Measurements from ENCODE around the gene PZP.

DNA sequence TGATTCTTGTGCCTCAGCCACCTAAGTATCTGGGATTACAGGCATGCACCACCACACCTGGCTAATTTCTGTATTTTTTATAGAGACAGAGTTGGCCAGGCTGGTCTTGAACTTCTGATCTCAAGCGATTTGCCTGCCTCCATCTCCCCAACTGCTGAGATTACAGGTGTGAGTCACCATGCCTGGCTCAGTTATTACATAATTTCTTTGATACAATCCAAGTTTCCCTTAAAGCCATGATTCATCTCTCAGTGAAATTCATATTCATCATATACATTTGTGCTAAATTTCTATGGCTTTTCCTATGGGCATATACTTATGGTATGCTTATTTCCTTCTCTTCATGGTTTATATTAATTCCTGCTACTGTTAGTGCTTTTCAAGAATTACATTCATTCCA is 29.1 kb upstream of the PZP start:
- no peak for TF ChIP-seq SIN3A (IDR thresholded peaks at IDR 0.05; ENCODE audit: low read depth, low read length)
- no peak for TF ChIP-seq YY1 (IDR thresholded peaks at IDR 0.05; ENCODE audit: low read depth, low read length)
- no peak for TF ChIP-seq POLR2A (IDR thresholded peaks at IDR 0.05; ENCODE audit: low read depth, low read length)
- no peak for TF ChIP-seq EZH2 (IDR thresholded peaks at IDR 0.05; ENCODE audit: borderline replicate concordance, control insufficient read depth, low read depth, low read length)
- TF ChIP-seq, protein P1, sequence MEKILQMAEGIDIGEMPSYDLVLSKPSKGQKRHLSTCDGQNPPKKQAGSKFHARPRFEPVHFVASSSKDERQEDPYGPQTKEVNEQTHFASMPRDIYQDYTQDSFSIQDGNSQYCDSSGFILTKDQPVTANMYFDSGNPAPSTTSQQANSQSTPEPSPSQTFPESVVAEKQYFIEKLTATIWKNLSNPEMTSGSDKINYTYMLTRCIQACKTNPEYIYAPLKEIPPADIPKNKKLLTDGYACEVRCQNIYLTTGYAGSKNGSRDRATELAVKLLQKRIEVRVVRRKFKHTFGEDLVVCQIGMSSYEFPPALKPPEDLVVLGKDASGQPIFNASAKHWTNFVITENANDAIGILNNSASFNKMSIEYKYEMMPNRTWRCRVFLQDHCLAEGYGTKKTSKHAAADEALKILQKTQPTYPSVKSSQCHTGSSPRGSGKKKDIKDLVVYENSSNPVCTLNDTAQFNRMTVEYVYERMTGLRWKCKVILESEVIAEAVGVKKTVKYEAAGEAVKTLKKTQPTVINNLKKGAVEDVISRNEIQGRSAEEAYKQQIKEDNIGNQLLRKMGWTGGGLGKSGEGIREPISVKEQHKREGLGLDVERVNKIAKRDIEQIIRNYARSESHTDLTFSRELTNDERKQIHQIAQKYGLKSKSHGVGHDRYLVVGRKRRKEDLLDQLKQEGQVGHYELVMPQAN (conservative IDR thresholded peaks at IDR 0.05): no peak
- no peak for TF ChIP-seq SMAD1 (IDR thresholded peaks at IDR 0.05; ENCODE audit: low read depth, partially characterized antibody)
- TF ChIP-seq, protein P2, sequence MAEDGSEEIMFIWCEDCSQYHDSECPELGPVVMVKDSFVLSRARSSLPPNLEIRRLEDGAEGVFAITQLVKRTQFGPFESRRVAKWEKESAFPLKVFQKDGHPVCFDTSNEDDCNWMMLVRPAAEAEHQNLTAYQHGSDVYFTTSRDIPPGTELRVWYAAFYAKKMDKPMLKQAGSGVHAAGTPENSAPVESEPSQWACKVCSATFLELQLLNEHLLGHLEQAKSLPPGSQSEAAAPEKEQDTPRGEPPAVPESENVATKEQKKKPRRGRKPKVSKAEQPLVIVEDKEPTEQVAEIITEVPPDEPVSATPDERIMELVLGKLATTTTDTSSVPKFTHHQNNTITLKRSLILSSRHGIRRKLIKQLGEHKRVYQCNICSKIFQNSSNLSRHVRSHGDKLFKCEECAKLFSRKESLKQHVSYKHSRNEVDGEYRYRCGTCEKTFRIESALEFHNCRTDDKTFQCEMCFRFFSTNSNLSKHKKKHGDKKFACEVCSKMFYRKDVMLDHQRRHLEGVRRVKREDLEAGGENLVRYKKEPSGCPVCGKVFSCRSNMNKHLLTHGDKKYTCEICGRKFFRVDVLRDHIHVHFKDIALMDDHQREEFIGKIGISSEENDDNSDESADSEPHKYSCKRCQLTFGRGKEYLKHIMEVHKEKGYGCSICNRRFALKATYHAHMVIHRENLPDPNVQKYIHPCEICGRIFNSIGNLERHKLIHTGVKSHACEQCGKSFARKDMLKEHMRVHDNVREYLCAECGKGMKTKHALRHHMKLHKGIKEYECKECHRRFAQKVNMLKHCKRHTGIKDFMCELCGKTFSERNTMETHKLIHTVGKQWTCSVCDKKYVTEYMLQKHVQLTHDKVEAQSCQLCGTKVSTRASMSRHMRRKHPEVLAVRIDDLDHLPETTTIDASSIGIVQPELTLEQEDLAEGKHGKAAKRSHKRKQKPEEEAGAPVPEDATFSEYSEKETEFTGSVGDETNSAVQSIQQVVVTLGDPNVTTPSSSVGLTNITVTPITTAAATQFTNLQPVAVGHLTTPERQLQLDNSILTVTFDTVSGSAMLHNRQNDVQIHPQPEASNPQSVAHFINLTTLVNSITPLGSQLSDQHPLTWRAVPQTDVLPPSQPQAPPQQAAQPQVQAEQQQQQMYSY (CRISPR knock-in tag; IDR thresholded peaks at IDR 0.05): no peak
- TF ChIP-seq, protein P3, sequence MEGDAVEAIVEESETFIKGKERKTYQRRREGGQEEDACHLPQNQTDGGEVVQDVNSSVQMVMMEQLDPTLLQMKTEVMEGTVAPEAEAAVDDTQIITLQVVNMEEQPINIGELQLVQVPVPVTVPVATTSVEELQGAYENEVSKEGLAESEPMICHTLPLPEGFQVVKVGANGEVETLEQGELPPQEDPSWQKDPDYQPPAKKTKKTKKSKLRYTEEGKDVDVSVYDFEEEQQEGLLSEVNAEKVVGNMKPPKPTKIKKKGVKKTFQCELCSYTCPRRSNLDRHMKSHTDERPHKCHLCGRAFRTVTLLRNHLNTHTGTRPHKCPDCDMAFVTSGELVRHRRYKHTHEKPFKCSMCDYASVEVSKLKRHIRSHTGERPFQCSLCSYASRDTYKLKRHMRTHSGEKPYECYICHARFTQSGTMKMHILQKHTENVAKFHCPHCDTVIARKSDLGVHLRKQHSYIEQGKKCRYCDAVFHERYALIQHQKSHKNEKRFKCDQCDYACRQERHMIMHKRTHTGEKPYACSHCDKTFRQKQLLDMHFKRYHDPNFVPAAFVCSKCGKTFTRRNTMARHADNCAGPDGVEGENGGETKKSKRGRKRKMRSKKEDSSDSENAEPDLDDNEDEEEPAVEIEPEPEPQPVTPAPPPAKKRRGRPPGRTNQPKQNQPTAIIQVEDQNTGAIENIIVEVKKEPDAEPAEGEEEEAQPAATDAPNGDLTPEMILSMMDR (IDR thresholded peaks at IDR 0.05 in 2 of 3, conservative IDR thresholded peaks at IDR 0.05 in 1 of 3; ENCODE audit: control insufficient read depth in 2 of 3, extremely low read depth in 1 of 3, insufficient read depth in 1 of 3, low read depth in 3 of 3, low read length in 3 of 3): no peak
- TF ChIP-seq SUZ12 (IDR thresholded peaks at IDR 0.05; ENCODE audit: unreplicated experiment): no peak
- no peak for TF ChIP-seq STAT3 (IDR thresholded peaks at IDR 0.05; ENCODE audit: low read depth, low read length)
- TF ChIP-seq CHD2 (IDR thresholded peaks at IDR 0.05; ENCODE audit: borderline replicate concordance, low read depth, low read length): no peak
- no peak for TF ChIP-seq MXI1 (IDR thresholded peaks at IDR 0.05; ENCODE audit: low read depth, low read length)
- no peak for TF ChIP-seq BRCA1 (IDR thresholded peaks at IDR 0.05; ENCODE audit: low read depth, low read length)
- TF ChIP-seq, protein P4, sequence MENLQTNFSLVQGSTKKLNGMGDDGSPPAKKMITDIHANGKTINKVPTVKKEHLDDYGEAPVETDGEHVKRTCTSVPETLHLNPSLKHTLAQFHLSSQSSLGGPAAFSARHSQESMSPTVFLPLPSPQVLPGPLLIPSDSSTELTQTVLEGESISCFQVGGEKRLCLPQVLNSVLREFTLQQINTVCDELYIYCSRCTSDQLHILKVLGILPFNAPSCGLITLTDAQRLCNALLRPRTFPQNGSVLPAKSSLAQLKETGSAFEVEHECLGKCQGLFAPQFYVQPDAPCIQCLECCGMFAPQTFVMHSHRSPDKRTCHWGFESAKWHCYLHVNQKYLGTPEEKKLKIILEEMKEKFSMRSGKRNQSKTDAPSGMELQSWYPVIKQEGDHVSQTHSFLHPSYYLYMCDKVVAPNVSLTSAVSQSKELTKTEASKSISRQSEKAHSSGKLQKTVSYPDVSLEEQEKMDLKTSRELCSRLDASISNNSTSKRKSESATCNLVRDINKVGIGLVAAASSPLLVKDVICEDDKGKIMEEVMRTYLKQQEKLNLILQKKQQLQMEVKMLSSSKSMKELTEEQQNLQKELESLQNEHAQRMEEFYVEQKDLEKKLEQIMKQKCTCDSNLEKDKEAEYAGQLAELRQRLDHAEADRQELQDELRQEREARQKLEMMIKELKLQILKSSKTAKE (IDR thresholded peaks at IDR 0.05; ENCODE audit: low read depth, poor library complexity, severe bottlenecking): no peak
